ENCODE measurements around the gene TMPRSS11E. TPM values are rescaled to one million over a fixed set of nuclear protein-coding genes. Genes with fewer than 3 reads are reported as not detected.

TMPRSS11E gene
- total RNA-seq, 4 donors from 2014 or later: not detected

DNA sequence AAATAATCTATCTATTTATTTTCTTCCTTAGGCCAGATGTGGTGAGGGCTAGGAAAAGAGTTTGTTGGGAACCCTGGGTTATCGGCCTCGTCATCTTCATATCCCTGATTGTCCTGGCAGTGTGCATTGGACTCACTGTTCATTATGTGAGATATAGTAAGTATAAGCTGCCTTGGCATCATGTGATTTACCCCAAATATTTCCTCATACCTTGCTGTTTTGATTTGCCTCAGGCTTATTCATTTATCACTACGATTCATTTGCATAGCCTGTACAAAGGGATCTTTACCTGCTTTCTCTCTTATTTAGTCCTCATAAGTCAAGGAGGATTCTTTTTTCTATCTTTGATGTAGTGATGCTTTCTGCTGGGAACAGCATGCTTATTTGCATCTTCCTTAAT is 14.5 kb downstream of the TMPRSS11E start:
- Histone ChIP-seq H3K9me3 (no peaks in the 10 kb centered on the region), H3K4me1 (no peaks in the 10 kb centered on the region), H3K4me3 (no peak overlapping the region), H3K27me3 (no peaks in the 10 kb centered on the region), H3K27ac (no peak overlapping the region), H3K36me3 (no peaks in the 10 kb centered on the region)
- TF ChIP-seq, protein P1, sequence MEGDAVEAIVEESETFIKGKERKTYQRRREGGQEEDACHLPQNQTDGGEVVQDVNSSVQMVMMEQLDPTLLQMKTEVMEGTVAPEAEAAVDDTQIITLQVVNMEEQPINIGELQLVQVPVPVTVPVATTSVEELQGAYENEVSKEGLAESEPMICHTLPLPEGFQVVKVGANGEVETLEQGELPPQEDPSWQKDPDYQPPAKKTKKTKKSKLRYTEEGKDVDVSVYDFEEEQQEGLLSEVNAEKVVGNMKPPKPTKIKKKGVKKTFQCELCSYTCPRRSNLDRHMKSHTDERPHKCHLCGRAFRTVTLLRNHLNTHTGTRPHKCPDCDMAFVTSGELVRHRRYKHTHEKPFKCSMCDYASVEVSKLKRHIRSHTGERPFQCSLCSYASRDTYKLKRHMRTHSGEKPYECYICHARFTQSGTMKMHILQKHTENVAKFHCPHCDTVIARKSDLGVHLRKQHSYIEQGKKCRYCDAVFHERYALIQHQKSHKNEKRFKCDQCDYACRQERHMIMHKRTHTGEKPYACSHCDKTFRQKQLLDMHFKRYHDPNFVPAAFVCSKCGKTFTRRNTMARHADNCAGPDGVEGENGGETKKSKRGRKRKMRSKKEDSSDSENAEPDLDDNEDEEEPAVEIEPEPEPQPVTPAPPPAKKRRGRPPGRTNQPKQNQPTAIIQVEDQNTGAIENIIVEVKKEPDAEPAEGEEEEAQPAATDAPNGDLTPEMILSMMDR (IDR thresholded peaks at IDR 0.05 in 4 of 5, conservative IDR thresholded peaks at IDR 0.05 in 1 of 5): no peak
- TF ChIP-seq POLR2A (IDR thresholded peaks at IDR 0.05): no peak
- intact Hi-C loops (cut with DNase I; ENCODE audit: low total_unique reads): no loop called here
- ATAC-seq (no peak), DNase-seq (no peak)
- in situ Hi-C loops (cut with MboI; ENCODE audit: low sequenced_read_pairs in 4 of 4): no loop called here

DNA sequence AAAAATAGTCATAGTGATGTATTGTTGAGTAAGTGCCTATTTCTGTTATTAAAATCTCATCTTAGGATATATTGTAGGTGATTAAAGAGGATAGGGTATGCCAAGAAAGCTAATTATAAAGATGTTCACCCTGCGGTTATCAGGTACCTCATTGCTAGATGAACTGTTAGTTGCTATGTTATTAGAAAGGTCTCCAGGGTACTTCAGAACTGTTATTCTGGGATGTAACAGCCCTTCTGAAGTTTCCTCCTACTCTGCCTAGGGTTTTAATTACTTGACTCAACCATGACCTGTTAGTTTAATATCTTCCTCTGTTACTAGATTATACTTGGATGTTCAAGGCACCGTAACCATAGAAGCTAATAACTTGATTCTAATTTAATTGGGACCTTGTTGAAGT is 15.4 kb downstream of the TMPRSS11E start:
- DNase-seq: no peak
- Histone ChIP-seq H3K27ac (no peak overlapping the region), H3K27me3 (no peaks in the 10 kb centered on the region), H3K36me3 (no peaks in the 10 kb centered on the region), H3K4me1 (no peaks in the 10 kb centered on the region), H3K9me3 (no peaks in the 10 kb centered on the region), H3K4me3 (no peak overlapping the region)
- ATAC-seq: no peak
- in situ Hi-C loops (cut with MboI; ENCODE audit: low sequenced_read_pairs in 4 of 4): no loop called here
- TF ChIP-seq, protein P1 (IDR thresholded peaks at IDR 0.05 in 4 of 5, conservative IDR thresholded peaks at IDR 0.05 in 1 of 5): no peak
- no peak for TF ChIP-seq POLR2A (IDR thresholded peaks at IDR 0.05)
- intact Hi-C loops (cut with DNase I; ENCODE audit: low total_unique reads): no loop called here

DNA sequence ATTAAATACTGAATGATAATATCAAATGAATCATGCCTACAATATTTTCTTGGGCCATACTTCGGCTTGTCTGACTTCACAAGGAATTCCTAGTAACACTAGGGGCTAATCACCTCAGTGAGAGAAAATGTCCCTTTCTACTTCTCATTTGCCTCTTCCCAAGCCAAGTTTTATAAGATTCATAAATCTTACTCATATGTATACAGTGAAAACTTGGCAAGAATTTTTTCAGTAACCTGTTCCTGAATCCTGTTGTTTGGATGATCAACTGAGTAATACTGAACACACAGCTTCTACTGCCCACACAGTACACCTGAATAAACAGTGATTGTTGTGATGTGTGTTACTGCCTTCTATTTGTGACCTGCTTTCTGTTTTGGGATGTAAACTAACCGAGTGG is 16.5 kb downstream of the TMPRSS11E start:
- in situ Hi-C loops (cut with MboI; ENCODE audit: low sequenced_read_pairs in 4 of 4) (no loop called here), intact Hi-C loops (cut with DNase I; ENCODE audit: low total_unique reads) (no loop called here)
- Histone ChIP-seq H3K9me3 (no peaks in the 10 kb centered on the region), H3K4me1 (no peaks in the 10 kb centered on the region), H3K27me3 (no peaks in the 10 kb centered on the region), H3K36me3 (no peaks in the 10 kb centered on the region), H3K4me3 (no peak overlapping the region), H3K27ac (no peak overlapping the region)
- ATAC-seq (no peak), DNase-seq (no peak)
- no peak for TF ChIP-seq POLR2A (IDR thresholded peaks at IDR 0.05)
- TF ChIP-seq, protein P1 (IDR thresholded peaks at IDR 0.05 in 4 of 5, conservative IDR thresholded peaks at IDR 0.05 in 1 of 5): no peak

DNA sequence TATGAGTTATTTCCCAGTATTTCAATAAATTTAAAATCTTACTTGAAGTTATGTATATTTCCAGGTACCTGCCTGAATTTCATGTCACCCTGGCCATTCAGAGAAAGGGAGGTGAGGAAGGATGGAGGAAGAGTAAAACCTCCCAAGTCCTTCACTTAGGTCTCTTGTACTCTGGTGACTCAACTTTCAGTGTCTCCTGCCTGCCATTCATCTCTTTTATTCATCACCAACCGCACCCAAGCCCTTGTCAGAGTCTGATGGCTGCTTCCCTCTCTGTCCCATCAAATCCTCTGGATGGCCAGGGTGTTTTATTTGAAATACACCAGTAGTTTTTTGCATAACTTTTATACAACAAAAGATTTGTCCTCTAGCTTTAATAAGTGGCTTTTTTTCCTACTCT is 17.8 kb downstream of the TMPRSS11E start:
- DNase-seq (no peak), ATAC-seq (no peak)
- Histone ChIP-seq H3K27ac (no peak overlapping the region), H3K9me3 (no peaks in the 10 kb centered on the region), H3K4me3 (no peak overlapping the region), H3K27me3 (no peaks in the 10 kb centered on the region), H3K36me3 (no peaks in the 10 kb centered on the region), H3K4me1 (no peaks in the 10 kb centered on the region)
- TF ChIP-seq, protein P1 (IDR thresholded peaks at IDR 0.05 in 4 of 5, conservative IDR thresholded peaks at IDR 0.05 in 1 of 5): no peak
- TF ChIP-seq POLR2A (IDR thresholded peaks at IDR 0.05): no peak
- intact Hi-C loops (cut with DNase I; ENCODE audit: low total_unique reads) (no loop called here), in situ Hi-C loops (cut with MboI; ENCODE audit: low sequenced_read_pairs in 4 of 4) (no loop called here)

DNA sequence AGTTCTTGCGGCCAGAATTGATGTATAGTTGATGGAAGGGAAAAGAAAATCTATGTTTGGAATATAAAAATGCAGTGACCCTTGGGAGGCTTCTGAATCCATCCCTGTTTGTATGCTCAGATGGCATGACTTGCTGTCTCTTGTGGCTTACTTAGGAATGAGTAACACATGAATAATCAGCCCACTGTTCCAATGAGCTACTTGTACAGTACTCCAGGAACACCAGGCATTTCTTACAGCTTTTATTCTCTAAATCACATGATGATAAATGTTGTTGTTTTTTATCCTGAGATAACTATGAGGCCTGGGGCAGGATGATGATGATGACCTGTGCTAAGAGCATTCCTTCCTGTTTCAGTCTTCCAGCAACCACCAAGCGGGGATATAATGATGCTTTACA is 18.9 kb downstream of the TMPRSS11E start:
- Histone ChIP-seq H3K4me1 (no peaks in the 10 kb centered on the region), H3K9me3 (no peaks in the 10 kb centered on the region), H3K27ac (no peak overlapping the region), H3K36me3 (no peaks in the 10 kb centered on the region), H3K27me3 (no peaks in the 10 kb centered on the region), H3K4me3 (no peak overlapping the region)
- DNase-seq (no peak), ATAC-seq (no peak)
- in situ Hi-C loops (cut with MboI; ENCODE audit: low sequenced_read_pairs in 4 of 4) (no loop called here), intact Hi-C loops (cut with DNase I; ENCODE audit: low total_unique reads) (no loop called here)
- TF ChIP-seq, protein P1 (IDR thresholded peaks at IDR 0.05 in 4 of 5, conservative IDR thresholded peaks at IDR 0.05 in 1 of 5): no peak
- no peak for TF ChIP-seq POLR2A (IDR thresholded peaks at IDR 0.05)

Measured in gastrocnemius medialis (tissue), 4 donors.